Activated CD4-positive, CD25-positive, alpha-beta regulatory T cell treated with anti-CD3 and anti-CD28 coated beads, Interleukin-2, amount 50 U/mL, for 16 hours (primary cell): ENCODE results near the gene LRRC59.

ENCODE experiments used
- DNase-seq: peaks from one replicate; pipeline ENCODE4 v3.0.0-alpha.2; 2020; ENCODE audit warnings: low read depth, low spot score

Gene LRRC59

GRCh38 chr17:50388728-50389127 lies 8.6 kb downstream of the LRRC59 start:
- DNase-seq, result no peak

DNA sequence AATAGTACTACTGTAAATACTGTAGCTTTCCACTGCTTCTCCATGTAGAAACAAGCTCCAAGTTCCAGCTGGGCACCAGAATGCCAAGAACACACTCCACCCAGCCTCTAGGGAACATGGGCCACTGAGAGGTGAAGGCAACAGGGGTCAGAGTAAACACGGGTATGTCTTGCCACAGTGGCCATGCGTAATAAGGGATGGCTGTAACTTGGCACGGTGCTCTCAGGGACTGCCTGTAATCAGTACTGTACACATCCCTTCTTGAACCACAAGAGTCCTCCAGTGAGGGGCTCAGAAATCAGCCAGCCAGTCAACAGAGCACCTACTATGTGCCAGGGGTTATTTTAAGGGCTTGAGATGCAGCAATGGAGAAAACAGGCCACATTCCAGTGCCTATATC lies 10.8 kb downstream of the LRRC59 start:
- no peak for DNase-seq

DNA sequence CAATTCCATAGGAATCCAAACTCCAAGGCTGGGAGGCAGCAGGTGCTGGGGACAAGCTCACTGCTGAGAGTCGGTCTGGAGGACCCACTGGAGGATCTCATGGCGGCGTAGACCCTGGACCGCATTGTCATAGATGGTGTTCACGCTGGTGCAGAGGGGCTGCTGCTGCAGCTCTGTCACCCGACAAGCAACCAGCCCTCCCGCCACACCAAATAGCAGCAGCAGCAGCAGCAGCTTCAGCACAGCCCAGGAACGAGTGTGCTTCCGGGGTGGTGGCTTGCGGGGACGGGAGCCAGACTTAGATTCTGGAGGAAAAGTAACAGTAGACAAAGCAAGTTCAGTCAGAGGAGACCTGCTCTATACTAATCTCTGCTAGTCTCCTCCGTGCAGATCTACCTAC lies 14.4 kb downstream of the LRRC59 start:
- DNase-seq, result no peak

DNA sequence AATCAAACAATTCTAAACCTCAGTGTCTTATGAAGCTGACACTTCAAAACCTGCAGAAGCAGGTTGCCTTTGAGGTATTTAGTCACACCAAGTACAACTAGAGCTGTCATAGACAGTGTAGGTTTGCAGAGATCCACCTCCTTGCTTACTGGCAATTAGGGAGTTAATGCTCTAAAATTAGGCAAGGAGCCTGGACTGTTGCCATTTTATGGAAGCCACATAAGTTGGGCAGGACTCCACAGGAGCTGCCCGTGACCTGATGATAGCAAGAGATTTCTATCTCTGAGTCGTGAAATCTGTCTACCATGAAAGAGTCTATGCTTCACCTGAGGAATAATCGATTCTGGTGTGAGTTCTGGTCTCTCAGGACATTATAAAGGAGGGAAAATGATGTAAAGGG lies 15.4 kb downstream of the LRRC59 start:
- no peak for DNase-seq

DNA sequence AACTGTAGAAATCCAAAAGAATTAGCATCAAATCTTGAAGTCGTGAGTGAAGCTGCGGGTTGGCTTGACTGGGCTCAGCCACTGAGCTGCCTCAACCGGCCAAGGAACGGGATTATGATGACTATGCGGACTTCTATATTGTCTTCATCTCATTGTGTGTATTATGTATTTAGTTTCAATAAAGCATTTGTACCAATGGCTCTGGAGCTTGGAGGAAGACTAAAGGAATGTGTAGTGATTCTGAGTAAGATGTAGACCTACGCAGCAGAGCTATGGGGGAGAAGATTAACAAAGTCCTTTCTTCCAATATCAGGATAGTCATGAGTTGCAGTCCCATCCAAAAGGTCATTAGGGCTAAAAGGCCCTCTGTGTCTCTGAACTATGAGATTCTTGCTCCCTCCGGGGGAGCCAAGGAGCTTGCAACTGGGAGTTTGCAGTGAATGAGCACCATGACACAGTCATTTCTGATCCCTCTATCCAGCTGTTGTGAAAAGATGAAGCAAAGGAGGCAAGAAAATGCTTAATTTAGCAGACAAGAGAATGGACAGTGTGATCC lies 16.0 kb downstream of the LRRC59 start:
- DNase-seq, result no peak

GRCh38 chr17:50380369-50381259 lies 16.7 kb downstream of the LRRC59 start:
- no peak for DNase-seq

GRCh38 chr17:50379351-50380132 lies 17.8 kb downstream of the LRRC59 start:
- no peak for DNase-seq

GRCh38 chr17:50375858-50376538 lies 21.3 kb downstream of the LRRC59 start:
- no peak for DNase-seq

- DNase-seq, result no peak
These were observed 23.6 kb downstream of the LRRC59 start for GRCh38 chr17:50373705-50374104.

- DNase-seq, result peak; percentile 75
These were observed 24.4 kb downstream of the LRRC59 start, which contains the start of the genes EME1 and MRPL27 for GRCh38 chr17:50372758-50373556. EME1 (plus strand) TSS chr17:50373229; CDS start chr17:50375209, 1,980 bp downstream. MRPL27 (minus strand) TSS chr17:50373184; CDS start chr17:50373170, 14 bp downstream.

- DNase-seq, result no peak
These were observed 25.0 kb downstream of the LRRC59 start for GRCh38 chr17:50372222-50372757.

- DNase-seq, result no peak
These were observed 25.8 kb downstream of the LRRC59 start for GRCh38 chr17:50371526-50371925.

DNA sequence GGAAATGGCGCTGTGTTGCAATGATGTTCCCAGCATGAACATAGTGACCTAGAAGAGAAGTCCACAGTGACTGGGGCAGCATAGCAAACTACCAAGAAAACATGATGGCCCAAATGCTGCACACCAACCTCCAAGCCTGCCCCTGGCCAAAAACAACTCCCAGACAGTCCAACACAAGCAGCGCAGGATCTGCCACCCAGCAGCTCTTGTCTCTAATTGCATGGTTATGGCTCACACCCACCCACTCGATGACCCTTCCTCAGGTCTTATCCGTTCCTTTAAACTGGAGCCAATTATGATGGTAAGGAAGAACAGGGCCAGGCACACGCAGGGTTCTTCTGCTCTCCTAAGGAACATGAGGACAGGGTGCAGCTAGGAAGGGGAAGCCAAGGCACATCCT lies 27.3 kb downstream of the LRRC59 start:
- no peak for DNase-seq

GRCh38 chr17:50367401-50367800 lies 29.9 kb downstream of the LRRC59 start:
- DNase-seq, result no peak

GRCh38 chr17:50365649-50366393 lies 31.5 kb downstream of the LRRC59 start:
- DNase-seq, result no peak

DNA sequence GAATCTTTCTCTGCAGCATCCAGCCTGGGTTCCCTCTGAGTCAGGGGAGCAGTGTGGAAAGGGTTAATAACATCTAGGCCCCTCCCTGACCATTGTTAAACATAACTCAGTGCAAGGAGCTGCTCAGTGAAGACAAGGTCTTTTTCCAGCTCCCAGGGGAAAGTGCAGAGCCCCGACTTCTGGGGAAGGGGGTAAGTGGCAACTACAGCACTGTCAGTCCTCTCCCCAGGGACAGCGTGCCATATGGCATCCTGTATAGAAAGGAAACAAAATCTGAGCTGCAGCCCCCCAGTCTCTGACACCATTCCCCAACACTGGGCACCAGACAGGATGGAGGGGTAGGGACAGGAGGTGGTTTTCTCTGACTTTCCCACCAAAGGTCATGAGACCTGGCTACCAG lies 32.2 kb downstream of the LRRC59 start:
- no peak for DNase-seq

GRCh38 chr17:50364715-50365114 lies 32.6 kb downstream of the LRRC59 start:
- no peak for DNase-seq

DNA sequence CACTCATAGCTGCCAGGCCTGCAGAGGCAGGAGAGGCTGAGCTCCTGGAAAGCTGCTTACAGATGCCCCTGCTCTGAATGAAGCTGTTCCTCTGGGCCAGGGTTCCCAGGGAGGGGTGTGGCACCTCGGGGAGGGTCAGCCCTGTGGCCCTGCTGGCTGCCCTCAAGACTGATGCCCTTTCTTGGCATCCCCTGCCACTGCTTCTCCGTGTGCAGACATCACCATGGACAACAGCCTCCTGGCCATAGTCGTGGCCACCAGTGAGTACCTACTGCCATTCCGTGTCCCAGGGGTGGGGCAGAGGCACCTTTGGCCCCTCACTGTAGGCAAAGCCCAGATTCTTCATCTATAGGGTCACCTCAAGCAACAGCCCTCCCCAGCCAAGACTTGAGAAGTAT lies 33.3 kb downstream of the LRRC59 start:
- no peak for DNase-seq

DNA sequence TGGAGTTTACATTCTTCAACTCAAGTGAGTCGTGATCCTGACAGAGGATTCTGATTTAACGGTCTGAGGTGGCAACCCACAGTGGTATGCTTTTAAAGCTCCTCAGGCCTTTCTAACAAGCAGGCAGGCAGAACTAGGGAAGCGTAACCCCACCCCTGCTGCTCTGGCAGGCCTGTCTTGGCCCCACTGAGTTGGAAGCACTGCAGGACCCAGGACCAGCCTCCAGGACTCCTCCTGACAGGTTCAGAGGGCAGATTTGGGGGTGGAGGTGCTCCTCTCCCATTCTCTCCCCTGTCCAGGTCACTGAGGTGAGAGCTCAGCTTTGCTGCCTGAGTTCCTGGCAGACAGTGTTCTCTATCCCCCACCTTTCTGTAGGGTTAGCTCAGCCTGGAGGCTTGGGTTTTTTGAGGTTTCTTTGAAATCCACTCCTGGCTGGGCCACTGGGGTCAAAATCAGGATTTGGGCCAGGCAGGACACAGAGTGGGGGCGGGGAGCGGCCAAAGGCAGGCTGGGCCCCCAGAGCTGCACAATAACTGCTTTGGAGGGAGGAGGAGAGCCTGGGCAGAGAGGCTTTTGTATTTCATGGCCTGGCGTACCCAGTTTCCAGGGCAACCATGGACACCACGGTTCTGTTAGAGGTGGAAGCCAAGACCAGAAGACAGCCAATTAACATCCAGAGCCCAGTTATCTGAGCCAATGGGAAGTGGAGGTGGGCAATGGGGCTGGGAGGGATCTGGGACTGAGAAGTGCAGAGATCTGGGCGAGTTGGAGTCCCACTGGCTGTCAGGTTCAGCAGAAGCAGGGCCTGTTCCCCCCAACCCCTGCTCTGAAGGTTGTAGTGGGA lies 33.9 kb downstream of the LRRC59 start:
- no peak for DNase-seq
